WTC11 (cell line): Measurements from ENCODE around the gene PKD2L2. TPM values are rescaled to one million over a fixed set of nuclear protein-coding genes. Genes with fewer than 3 reads are reported as not detected.

Experiments
- ATAC-seq: fragments of 200-7000 bp; cut with Tn5 transposase; 2 replicates; pipeline ENCODE4 v1.10.0; 2021; ENCODE audit warnings: mild to moderate bottlenecking, moderate library complexity
- CTCF ChIA-PET: fragments of 300-600 bp; sonication (Branson Sonifier 250); formaldehyde crosslinking; loops from one replicate; lab custom pipeline; 2021; ENCODE audit warnings: antibody characterized with exemption; lab: Charles Lee
- POLR2A ChIA-PET: fragments of 350-600 bp; sonication (Branson Sonifier 250); formaldehyde crosslinking; loops from one replicate; lab custom pipeline; 2021; ENCODE audit warnings: antibody characterized with exemption; lab: Charles Lee
- DNase-seq: peaks from one replicate; pipeline ENCODE4 v3.0.0; 2021; ENCODE audit warnings: low spot score
- H3K27ac Mint-ChIP-seq: 2 replicates; pipeline ENCODE4 v1.8.0; 2021; ENCODE audit warnings: mixed read lengths
- H3K27me3 Mint-ChIP-seq: 2 replicates; pipeline ENCODE4 v1.8.0; 2021; ENCODE audit warnings: low read depth, mild to moderate bottlenecking, moderate library complexity, mixed read lengths
- H3K36me3 Mint-ChIP-seq: 2 replicates; pipeline ENCODE4 v1.8.0; 2021; ENCODE audit warnings: mixed read lengths
- H3K4me1 Mint-ChIP-seq: 2 replicates; pipeline ENCODE4 v1.8.0; 2022; ENCODE audit warnings: mixed read lengths
- H3K4me3 Mint-ChIP-seq: 2 replicates; pipeline ENCODE4 v1.8.0; 2021; ENCODE audit warnings: mild to moderate bottlenecking, moderate library complexity, mixed read lengths
- H3K9me3 Mint-ChIP-seq: 2 replicates; pipeline ENCODE4 v1.8.0; 2021; ENCODE audit warnings: mixed read lengths
- AR ChIP-seq: fragments of 250-450 bp; sonication (Bioruptor Pico); IDR thresholded peaks from 2 replicates; pipeline ENCODE4 v1.9.0; 2021; ENCODE audit warnings: mild to moderate bottlenecking
- ATF3 ChIP-seq: sonication (generic); formaldehyde crosslinking; conservative IDR thresholded peaks from 2 replicates; pipeline ENCODE4 v1.8.1; 2022; ENCODE audit warnings: mild to moderate bottlenecking, missing genetic modification reagents
- ELF4 ChIP-seq: sonication (generic); formaldehyde crosslinking; IDR thresholded peaks from 2 replicates; pipeline ENCODE4 v1.8.1; 2022; ENCODE audit warnings: low read depth, mild to moderate bottlenecking, moderate library complexity, missing genetic modification reagents
- FOXK1 ChIP-seq: sonication (generic); formaldehyde crosslinking; IDR thresholded peaks from 2 replicates; pipeline ENCODE4 v1.8.0; 2022; ENCODE audit warnings: mild to moderate bottlenecking, moderate library complexity, missing genetic modification reagents
- MAX ChIP-seq: sonication (generic); formaldehyde crosslinking; IDR thresholded peaks from 2 replicates; pipeline ENCODE4 v1.8.0; 2022; ENCODE audit warnings: mild to moderate bottlenecking, missing genetic modification reagents
- RORB ChIP-seq: fragments of 250-450 bp; sonication (Bioruptor Pico); IDR thresholded peaks from 2 replicates; pipeline ENCODE4 v1.9.0; 2021; ENCODE audit warnings: mild to moderate bottlenecking
- TEAD1 ChIP-seq: sonication (generic); formaldehyde crosslinking; IDR thresholded peaks from 2 replicates; pipeline ENCODE4 v1.8.0; 2022; ENCODE audit warnings: mild to moderate bottlenecking, missing genetic modification reagents
- USF2 ChIP-seq: sonication (generic); formaldehyde crosslinking; IDR thresholded peaks from 2 replicates; pipeline ENCODE4 v1.8.1; 2023; ENCODE audit warnings: mild to moderate bottlenecking, missing genetic modification reagents, moderate library complexity
- total RNA-seq: library from RNA; stranded (reverse); gene quantifications from 3 replicates; pipeline ENCODE4 v1.2.3, GENCODE V29; 2021
- TF ChIP-seq, protein P1 (sequence below): sonication (generic); formaldehyde crosslinking; IDR thresholded peaks from 2 replicates; pipeline ENCODE4 v1.8.0; 2022; ENCODE audit warnings: mild to moderate bottlenecking, missing genetic modification reagents
- TF ChIP-seq, protein P2 (sequence below): fragments of 250-450 bp; sonication (Bioruptor Pico); IDR thresholded peaks from 2 replicates; pipeline ENCODE4 v1.9.0; 2021; ENCODE audit warnings: mild to moderate bottlenecking, borderline replicate concordance
- TF ChIP-seq, protein P3 (sequence below): sonication (generic); formaldehyde crosslinking; IDR thresholded peaks from 2 replicates; pipeline ENCODE4 v1.8.1; 2022; ENCODE audit warnings: low read depth, missing genetic modification reagents, borderline replicate concordance
- TF ChIP-seq, protein P4 (sequence below): fragments of 250-450 bp; sonication (Bioruptor Pico); conservative IDR thresholded peaks from 2 replicates; pipeline ENCODE4 v1.9.0; 2021; ENCODE audit warnings: mild to moderate bottlenecking

Gene PKD2L2
- total RNA-seq, 1 experiment from 2014 or later: not detected

DNA sequence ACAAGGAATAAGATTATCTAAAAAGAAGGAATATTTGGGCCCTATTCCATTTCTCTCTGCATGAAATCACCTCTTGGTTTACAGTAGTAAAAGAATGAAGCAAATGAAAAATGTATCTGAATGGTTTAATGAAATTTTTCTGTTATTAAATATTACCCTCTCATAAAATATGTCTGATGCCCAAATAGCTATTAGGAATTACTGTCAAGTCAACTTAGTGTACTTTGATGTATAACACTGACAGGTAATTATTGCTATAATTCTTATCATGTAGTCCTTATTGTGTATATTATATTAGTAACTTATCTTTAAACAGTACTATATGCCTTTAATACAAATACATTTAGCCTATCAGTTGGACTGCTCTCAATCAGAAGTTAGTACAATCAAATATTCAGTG is 13.2 kb upstream of the PKD2L2 start (continued):
- TF ChIP-seq AR (CRISPR knock-in tag) (no peak), USF2 (no peak)

DNA sequence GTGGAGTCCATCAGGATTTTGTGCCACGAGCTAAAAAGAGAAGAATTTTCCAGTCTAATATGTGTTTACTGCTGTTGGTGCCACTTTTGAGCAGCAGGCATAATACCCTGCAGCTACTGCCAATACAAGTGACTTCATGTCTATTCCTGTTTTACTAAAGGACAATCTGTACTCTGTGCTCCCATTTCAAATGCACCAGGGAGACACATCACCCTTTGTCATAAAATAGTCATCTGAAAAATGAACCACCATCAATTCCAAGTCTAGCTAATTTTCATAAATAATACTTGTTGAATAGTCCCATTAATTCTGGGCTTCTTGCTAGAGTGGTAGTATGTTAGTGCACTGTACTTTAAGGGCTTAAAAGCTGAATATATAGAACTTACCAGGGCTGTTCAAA is 8.9 kb upstream of the PKD2L2 start:
- H3K27ac Mint-ChIP-seq: no peak overlapping the region
- CTCF ChIA-PET: interaction anchor here (0.6 kb wide), 1 partner anchor 142 kb away, joined by 5 read pairs; no protein-coding TSS in a partner anchor
- DNase-seq (no peak), ATAC-seq (no peak)
- POLR2A ChIA-PET: no interaction called here
- H3K36me3 Mint-ChIP-seq: no peaks in the 10 kb centered on the region
- no peaks in the 10 kb centered on the region for H3K4me1 Mint-ChIP-seq
- no peak overlapping the region for H3K4me3 Mint-ChIP-seq
- H3K27me3 Mint-ChIP-seq: no peaks in the 10 kb centered on the region; the same call in 1 of the 2 replicates
- no peaks in the 10 kb centered on the region for H3K9me3 Mint-ChIP-seq
- no peak for TF ChIP-seq ATF3 (CRISPR knock-in tag)
- TF ChIP-seq ELF4 (CRISPR knock-in tag): no peak
- TF ChIP-seq RORB: no peak
- TF ChIP-seq TEAD1: no peak
- TF ChIP-seq AR (CRISPR knock-in tag): no peak
- TF ChIP-seq, protein P1, sequence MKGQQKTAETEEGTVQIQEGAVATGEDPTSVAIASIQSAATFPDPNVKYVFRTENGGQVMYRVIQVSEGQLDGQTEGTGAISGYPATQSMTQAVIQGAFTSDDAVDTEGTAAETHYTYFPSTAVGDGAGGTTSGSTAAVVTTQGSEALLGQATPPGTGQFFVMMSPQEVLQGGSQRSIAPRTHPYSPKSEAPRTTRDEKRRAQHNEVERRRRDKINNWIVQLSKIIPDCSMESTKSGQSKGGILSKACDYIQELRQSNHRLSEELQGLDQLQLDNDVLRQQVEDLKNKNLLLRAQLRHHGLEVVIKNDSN (CRISPR knock-in tag): no peak
- no peak for TF ChIP-seq FOXK1
- TF ChIP-seq, protein P2, sequence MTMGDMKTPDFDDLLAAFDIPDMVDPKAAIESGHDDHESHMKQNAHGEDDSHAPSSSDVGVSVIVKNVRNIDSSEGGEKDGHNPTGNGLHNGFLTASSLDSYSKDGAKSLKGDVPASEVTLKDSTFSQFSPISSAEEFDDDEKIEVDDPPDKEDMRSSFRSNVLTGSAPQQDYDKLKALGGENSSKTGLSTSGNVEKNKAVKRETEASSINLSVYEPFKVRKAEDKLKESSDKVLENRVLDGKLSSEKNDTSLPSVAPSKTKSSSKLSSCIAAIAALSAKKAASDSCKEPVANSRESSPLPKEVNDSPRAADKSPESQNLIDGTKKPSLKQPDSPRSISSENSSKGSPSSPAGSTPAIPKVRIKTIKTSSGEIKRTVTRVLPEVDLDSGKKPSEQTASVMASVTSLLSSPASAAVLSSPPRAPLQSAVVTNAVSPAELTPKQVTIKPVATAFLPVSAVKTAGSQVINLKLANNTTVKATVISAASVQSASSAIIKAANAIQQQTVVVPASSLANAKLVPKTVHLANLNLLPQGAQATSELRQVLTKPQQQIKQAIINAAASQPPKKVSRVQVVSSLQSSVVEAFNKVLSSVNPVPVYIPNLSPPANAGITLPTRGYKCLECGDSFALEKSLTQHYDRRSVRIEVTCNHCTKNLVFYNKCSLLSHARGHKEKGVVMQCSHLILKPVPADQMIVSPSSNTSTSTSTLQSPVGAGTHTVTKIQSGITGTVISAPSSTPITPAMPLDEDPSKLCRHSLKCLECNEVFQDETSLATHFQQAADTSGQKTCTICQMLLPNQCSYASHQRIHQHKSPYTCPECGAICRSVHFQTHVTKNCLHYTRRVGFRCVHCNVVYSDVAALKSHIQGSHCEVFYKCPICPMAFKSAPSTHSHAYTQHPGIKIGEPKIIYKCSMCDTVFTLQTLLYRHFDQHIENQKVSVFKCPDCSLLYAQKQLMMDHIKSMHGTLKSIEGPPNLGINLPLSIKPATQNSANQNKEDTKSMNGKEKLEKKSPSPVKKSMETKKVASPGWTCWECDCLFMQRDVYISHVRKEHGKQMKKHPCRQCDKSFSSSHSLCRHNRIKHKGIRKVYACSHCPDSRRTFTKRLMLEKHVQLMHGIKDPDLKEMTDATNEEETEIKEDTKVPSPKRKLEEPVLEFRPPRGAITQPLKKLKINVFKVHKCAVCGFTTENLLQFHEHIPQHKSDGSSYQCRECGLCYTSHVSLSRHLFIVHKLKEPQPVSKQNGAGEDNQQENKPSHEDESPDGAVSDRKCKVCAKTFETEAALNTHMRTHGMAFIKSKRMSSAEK (CRISPR knock-in tag): no peak

GRCh38 chr5:137887831-137888230 is 1.4 kb upstream of the PKD2L2 start:
- ChIA-PET POLR2A (interaction anchor here (0.6 kb wide), 1 partner anchor 57 kb away, joined by 5 read pairs; no protein-coding TSS in a partner anchor), CTCF (interaction anchor here (0.8 to 3.5 kb wide), 6 partner anchors 37 to 258 kb away, joined by 3 to 20 read pairs (median 7); no protein-coding TSS in a partner anchor)
- Mint-ChIP-seq H3K27ac (no peak overlapping the region), H3K36me3 (no peaks in the 10 kb centered on the region), H3K4me1 (peaks cover 13% of the 10 kb centered on the region), H3K27me3 (no peaks in the 10 kb centered on the region), H3K9me3 (0 out of 2 replicates have a peak, but pooled peaks cover 3% of the 10 kb centered on the region), H3K4me3 (no peak overlapping the region)
- ATAC-seq (no peak), DNase-seq (no peak)
- TF ChIP-seq FOXK1 (no peak), MAX (CRISPR knock-in tag) (no peak)
- TF ChIP-seq, protein P3, sequence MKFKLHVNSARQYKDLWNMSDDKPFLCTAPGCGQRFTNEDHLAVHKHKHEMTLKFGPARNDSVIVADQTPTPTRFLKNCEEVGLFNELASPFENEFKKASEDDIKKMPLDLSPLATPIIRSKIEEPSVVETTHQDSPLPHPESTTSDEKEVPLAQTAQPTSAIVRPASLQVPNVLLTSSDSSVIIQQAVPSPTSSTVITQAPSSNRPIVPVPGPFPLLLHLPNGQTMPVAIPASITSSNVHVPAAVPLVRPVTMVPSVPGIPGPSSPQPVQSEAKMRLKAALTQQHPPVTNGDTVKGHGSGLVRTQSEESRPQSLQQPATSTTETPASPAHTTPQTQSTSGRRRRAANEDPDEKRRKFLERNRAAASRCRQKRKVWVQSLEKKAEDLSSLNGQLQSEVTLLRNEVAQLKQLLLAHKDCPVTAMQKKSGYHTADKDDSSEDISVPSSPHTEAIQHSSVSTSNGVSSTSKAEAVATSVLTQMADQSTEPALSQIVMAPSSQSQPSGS (CRISPR knock-in tag): no peak
- TF ChIP-seq, protein P4, sequence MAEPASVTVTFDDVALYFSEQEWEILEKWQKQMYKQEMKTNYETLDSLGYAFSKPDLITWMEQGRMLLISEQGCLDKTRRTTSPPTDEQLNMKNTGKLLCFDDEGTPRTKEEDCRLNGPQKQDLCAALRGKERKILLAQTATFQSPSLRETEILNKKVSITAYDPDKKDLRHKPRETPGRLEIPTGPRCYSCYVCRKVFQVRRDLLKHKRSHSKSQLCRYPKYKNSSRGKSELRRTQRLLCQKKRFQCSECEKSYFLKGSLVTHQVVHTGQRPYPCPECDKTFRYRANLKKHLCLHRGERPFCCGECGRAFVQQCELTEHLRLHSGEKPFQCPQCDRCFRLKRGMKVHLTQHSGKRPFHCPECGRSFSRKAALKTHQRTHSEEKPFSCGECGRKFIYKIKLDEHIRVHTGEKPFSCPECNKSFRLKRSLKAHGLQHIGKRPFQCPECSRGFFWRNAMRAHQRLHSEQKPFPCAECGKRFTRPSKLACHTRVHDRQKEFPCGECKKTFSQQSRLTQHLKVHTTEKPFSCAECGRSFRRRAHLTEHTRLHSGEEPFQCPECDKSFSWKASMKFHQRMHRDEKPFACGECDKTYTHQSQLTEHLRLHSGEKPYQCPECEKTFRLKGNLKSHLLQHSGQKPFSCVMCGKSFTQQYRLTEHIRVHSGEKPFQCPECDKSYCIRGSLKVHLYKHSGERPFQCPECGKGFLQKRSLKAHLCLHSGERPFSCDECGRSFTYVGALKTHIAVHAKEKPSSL (CRISPR knock-in tag): no peak
